Measurements from ENCODE around the gene TMEM184A. TPM values are rescaled to one million over a fixed set of nuclear protein-coding genes. Genes with fewer than 3 reads are reported as not detected.

Gene TMEM184A
- total and polyA plus RNA-seq, 10 of the 15 experiments (the other 5 are each of a cell fraction or from before 2014, with no cell fraction given): 0.04 to 0.15 TPM; not detected in 8

DNA sequence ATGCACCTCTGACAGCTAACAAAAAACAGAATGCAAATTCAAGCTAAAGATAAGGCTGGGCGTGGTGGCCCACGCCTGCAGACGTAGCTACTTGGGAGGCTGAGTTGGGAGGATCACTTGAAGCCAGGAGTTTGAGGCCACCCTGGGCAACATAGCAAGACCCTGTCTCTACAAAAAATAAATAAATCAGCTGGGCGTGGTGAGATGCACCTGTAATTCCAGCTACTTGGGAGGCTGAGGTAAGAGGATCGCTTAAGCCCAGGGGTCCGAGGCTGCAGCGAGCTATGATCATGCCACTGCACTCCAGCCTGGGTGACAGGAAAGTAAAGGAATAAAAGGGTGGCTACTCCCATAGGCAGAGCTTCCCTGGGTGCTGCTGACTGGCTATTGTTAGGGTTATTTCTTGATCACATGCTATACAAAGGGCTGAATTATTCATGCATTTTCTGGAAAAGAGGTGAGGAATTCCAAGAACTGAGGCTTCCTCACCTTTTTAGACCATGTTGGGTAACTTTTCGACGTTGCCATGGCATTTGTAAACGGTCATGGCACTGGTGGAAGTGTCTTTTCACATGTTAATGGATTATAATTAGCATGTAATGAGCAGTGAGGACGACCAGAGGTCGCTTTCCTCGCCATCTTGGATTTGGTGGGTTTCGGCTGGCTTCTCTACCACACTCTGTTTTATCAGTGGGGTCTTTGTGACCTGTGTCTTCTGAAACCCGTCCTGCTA lies 20.7 kb upstream of the TMEM184A start:
- no peak for FAIRE-seq
- no peak for TF ChIP-seq BHLHE40 (IDR thresholded peaks at IDR 0.05; ENCODE audit: borderline replicate concordance in 1 of 2, low read depth in 2 of 2, low read length in 1 of 2)
- TF ChIP-seq NFYA (IDR thresholded peaks at IDR 0.05; ENCODE audit: borderline replicate concordance, low read depth, low read length): no peak
- TF ChIP-seq, protein P1, sequence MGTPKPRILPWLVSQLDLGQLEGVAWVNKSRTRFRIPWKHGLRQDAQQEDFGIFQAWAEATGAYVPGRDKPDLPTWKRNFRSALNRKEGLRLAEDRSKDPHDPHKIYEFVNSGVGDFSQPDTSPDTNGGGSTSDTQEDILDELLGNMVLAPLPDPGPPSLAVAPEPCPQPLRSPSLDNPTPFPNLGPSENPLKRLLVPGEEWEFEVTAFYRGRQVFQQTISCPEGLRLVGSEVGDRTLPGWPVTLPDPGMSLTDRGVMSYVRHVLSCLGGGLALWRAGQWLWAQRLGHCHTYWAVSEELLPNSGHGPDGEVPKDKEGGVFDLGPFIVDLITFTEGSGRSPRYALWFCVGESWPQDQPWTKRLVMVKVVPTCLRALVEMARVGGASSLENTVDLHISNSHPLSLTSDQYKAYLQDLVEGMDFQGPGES (IDR thresholded peaks at IDR 0.05): no peak
- no peak for TF ChIP-seq POU2F2 (IDR thresholded peaks at IDR 0.05; ENCODE audit: borderline replicate concordance, low read depth, low read length)
- no peak for TF ChIP-seq RELA (IDR thresholded peaks at IDR 0.05; ENCODE audit: borderline replicate concordance, partially characterized antibody)
- TF ChIP-seq TARDBP (IDR thresholded peaks at IDR 0.05; ENCODE audit: borderline replicate concordance): no peak
- no peak for TF ChIP-seq BCL11A (IDR thresholded peaks at IDR 0.05; ENCODE audit: low read depth, low read length)
- TF ChIP-seq HCFC1 (IDR thresholded peaks at IDR 0.05; ENCODE audit: low read length): no peak
- no peak for TF ChIP-seq FOXM1 (IDR thresholded peaks at IDR 0.05; ENCODE audit: low read depth, low read length)
- TF ChIP-seq, protein P2, sequence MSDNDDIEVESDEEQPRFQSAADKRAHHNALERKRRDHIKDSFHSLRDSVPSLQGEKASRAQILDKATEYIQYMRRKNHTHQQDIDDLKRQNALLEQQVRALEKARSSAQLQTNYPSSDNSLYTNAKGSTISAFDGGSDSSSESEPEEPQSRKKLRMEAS (IDR thresholded peaks at IDR 0.05; ENCODE audit: low read depth, low read length): no peak
- TF ChIP-seq TAF1 (IDR thresholded peaks at IDR 0.05; ENCODE audit: borderline replicate concordance, low read depth, low read length): no peak
- TF ChIP-seq NR2F1 (conservative IDR thresholded peaks at IDR 0.05): no peak
- TF ChIP-seq, protein P3, sequence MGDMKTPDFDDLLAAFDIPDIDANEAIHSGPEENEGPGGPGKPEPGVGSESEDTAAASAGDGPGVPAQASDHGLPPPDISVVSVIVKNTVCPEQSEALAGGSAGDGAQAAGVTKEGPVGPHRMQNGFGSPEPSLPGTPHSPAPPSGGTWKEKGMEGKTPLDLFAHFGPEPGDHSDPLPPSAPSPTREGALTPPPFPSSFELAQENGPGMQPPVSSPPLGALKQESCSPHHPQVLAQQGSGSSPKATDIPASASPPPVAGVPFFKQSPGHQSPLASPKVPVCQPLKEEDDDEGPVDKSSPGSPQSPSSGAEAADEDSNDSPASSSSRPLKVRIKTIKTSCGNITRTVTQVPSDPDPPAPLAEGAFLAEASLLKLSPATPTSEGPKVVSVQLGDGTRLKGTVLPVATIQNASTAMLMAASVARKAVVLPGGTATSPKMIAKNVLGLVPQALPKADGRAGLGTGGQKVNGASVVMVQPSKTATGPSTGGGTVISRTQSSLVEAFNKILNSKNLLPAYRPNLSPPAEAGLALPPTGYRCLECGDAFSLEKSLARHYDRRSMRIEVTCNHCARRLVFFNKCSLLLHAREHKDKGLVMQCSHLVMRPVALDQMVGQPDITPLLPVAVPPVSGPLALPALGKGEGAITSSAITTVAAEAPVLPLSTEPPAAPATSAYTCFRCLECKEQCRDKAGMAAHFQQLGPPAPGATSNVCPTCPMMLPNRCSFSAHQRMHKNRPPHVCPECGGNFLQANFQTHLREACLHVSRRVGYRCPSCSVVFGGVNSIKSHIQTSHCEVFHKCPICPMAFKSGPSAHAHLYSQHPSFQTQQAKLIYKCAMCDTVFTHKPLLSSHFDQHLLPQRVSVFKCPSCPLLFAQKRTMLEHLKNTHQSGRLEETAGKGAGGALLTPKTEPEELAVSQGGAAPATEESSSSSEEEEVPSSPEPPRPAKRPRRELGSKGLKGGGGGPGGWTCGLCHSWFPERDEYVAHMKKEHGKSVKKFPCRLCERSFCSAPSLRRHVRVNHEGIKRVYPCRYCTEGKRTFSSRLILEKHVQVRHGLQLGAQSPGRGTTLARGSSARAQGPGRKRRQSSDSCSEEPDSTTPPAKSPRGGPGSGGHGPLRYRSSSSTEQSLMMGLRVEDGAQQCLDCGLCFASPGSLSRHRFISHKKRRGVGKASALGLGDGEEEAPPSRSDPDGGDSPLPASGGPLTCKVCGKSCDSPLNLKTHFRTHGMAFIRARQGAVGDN (IDR thresholded peaks at IDR 0.05): no peak
- TF ChIP-seq, protein P4, sequence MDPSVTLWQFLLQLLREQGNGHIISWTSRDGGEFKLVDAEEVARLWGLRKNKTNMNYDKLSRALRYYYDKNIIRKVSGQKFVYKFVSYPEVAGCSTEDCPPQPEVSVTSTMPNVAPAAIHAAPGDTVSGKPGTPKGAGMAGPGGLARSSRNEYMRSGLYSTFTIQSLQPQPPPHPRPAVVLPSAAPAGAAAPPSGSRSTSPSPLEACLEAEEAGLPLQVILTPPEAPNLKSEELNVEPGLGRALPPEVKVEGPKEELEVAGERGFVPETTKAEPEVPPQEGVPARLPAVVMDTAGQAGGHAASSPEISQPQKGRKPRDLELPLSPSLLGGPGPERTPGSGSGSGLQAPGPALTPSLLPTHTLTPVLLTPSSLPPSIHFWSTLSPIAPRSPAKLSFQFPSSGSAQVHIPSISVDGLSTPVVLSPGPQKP (IDR thresholded peaks at IDR 0.05; ENCODE audit: low read depth, low read length): no peak

More for the DNA sequence above, 20.7 kb upstream of the TMEM184A start:
- in situ Hi-C loops (cut with MboI) (no loop called here), intact Hi-C loops (cut with micrococcal nuclease; ENCODE audit: unreplicated experiment) (no loop called here)
- no peaks in the 10 kb centered on the region for H3K9me3 ChIP-seq (replicated peaks; ENCODE audit: control insufficient read depth, insufficient read depth, low read length)
- no peaks in the 10 kb centered on the region for H3K36me3 ChIP-seq (ENCODE audit: control insufficient read depth in 2 of 2, insufficient read depth in 2 of 2, low read length in 1 of 2)
- ATAC-seq: no peak
- no peak overlapping the region for H3K9ac ChIP-seq (ENCODE audit: control insufficient read depth, insufficient read depth, low read length)
- no peak overlapping the region for H3K4me3 ChIP-seq
- ChIA-PET POLR2A (no interaction called here), CTCF (interaction anchor here (0.6 to 1.1 kb wide), 3 partner anchors 70 to 771 kb away, joined by 3 to 4 read pairs (median 3); no protein-coding TSS in a partner anchor), SMC1A (ENCODE audit: uncharacterized antibody, unreplicated experiment) (interaction anchor here (1.2 kb wide), 1 partner anchor 51 kb away, joined by 3 read pairs; no protein-coding TSS in a partner anchor), RAD21 (ENCODE audit: unreplicated experiment) (no interaction called here)
- DNase-seq (ENCODE audit: low read depth, low spot score): no peak
- no peaks in the 10 kb centered on the region for H3K4me1 ChIP-seq (ENCODE audit: control insufficient read depth, insufficient read depth, low read length)
- WGBS (ENCODE audit: insufficient coverage, insufficient replicate concordance, low lambda C conversion rate, missing lambda C conversion rate): 60% methylated on average over 15 of the region's 15 CpGs
- H3K27ac ChIP-seq (ENCODE audit: control insufficient read depth, insufficient read depth): no peak overlapping the region
- H2AFZ ChIP-seq (ENCODE audit: control insufficient read depth, low read depth, low read length): no peak overlapping the region
- no peaks in the 10 kb centered on the region for H3K79me2 ChIP-seq (ENCODE audit: control insufficient read depth, insufficient read depth, low read length)
- H4K20me1 ChIP-seq (ENCODE audit: control insufficient read depth, insufficient read depth): no peaks in the 10 kb centered on the region
- no peak overlapping the region for H3K4me2 ChIP-seq (ENCODE audit: control insufficient read depth, insufficient read depth)
- no peaks in the 10 kb centered on the region for H3K27me3 ChIP-seq (replicated peaks in 1 of 2; ENCODE audit: control insufficient read depth in 2 of 2, insufficient read depth in 2 of 2, low read length in 1 of 2)
- BruUV-seq (replicated peaks): no TSS peak

All from GM12878 (cell line).